Suppressor macrophage treated with lipopolysaccharide for 4 hours (primary cell): ENCODE results near the gene ASB4.
"Not testable (repeated sequence)": the region's sequence is repeated elsewhere in the genome, so short reads cannot be mapped to it uniquely, and the experiment has no call there.

Experiments
- DNase-seq: peaks from one replicate; pipeline ENCODE4 v3.0.0-alpha.2; 2020

ASB4 gene

GRCh38 chr7:95527776-95528250 lies 42.1 kb downstream of the ASB4 start:
- no peak for DNase-seq

GRCh38 chr7:95529701-95530100 lies 44.0 kb downstream of the ASB4 start:
- DNase-seq: no peak

- no peak for DNase-seq
Observed at GRCh38 chr7:95530881-95531280, 45.1 kb downstream of the ASB4 start.

GRCh38 chr7:95531605-95532219 lies 46.0 kb downstream of the ASB4 start:
- DNase-seq: no peak

- no peak for DNase-seq
Observed at GRCh38 chr7:95534796-95535195, 49.1 kb downstream of the ASB4 start.

- no peak for DNase-seq
Observed at GRCh38 chr7:95535662-95536061, 49.9 kb downstream of the ASB4 start.

GRCh38 chr7:95536656-95537311 lies 51.0 kb downstream of the ASB4 start:
- DNase-seq: no peak

GRCh38 chr7:95537468-95537867 lies 51.7 kb downstream of the ASB4 start:
- DNase-seq: no peak

GRCh38 chr7:95539426-95539825 lies 53.7 kb downstream of the ASB4 start:
- DNase-seq: no peak

GRCh38 chr7:95540366-95540765 lies 54.6 kb downstream of the ASB4 start:
- DNase-seq: no peak

- DNase-seq: no peak
Observed at GRCh38 chr7:95543312-95543711, 57.6 kb downstream of the ASB4 start.

GRCh38 chr7:95544171-95544570 lies 58.4 kb downstream of the ASB4 start:
- DNase-seq: no peak

GRCh38 chr7:95545007-95545615 lies 59.4 kb downstream of the ASB4 start:
- DNase-seq: peak; percentile 64

- no peak for DNase-seq
Observed at GRCh38 chr7:95545673-95546072, 59.9 kb downstream of the ASB4 start.

- no peak for DNase-seq
Observed at GRCh38 chr7:95546647-95547046, 60.9 kb downstream of the ASB4 start.

GRCh38 chr7:95547361-95548348 lies 61.9 kb downstream of the ASB4 start:
- no peak for DNase-seq

GRCh38 chr7:95549818-95550529 lies 64.2 kb downstream of the ASB4 start:
- DNase-seq: peak; percentile 69

GRCh38 chr7:95550546-95550945 lies 64.8 kb downstream of the ASB4 start:
- no peak for DNase-seq

- not testable (repeated sequence) for DNase-seq
Observed at GRCh38 chr7:95552010-95552926, 66.5 kb downstream of the ASB4 start.

GRCh38 chr7:95553939-95554338 lies 68.2 kb downstream of the ASB4 start:
- DNase-seq: no peak

- DNase-seq: no peak
Observed at GRCh38 chr7:95556777-95557176, 71.0 kb downstream of the ASB4 start.
